K562 (cell line): ENCODE data around the gene SFXN5. TPM values are rescaled to one million over a fixed set of nuclear protein-coding genes. Genes with fewer than 3 reads are reported as not detected.
A peak's percentile ranks its signal among the peaks of the same experiment; 100 is the strongest.

Experiments
- ARID1B ChIP-seq: fragments of 450-650 bp; IDR thresholded peaks from 2 replicates; pipeline ENCODE4 v1.6.1; 2016; ENCODE audit warnings: antibody characterized with exemption, mild to moderate bottlenecking, inconsistent platforms
- ARID4B ChIP-seq: sonication (generic); formaldehyde crosslinking; IDR thresholded peaks from 2 replicates; pipeline ENCODE4 v1.8.0; 2022; ENCODE audit warnings: mild to moderate bottlenecking, missing genetic modification reagents
- ARNT ChIP-seq, 2 experiments: fragments of 450-650 bp; IDR thresholded peaks; 2 replicates each; pipeline ENCODE4 v1.6.1; 2016; ENCODE audit warnings: mild to moderate bottlenecking in 1 of 2
- CBFA2T3 ChIP-seq: fragments of 450-650 bp; IDR thresholded peaks from 2 replicates; pipeline ENCODE4 v1.6.1; 2017
- CBX2 ChIP-seq: fragments of 200-600 bp; sonication (generic); IDR thresholded peaks from one replicate; pipeline ENCODE4 v1.6.1; 2012; ENCODE audit warnings: mild to moderate bottlenecking, low read length, inconsistent platforms; ENCODE audit not compliant: insufficient read depth, poor library complexity, severe bottlenecking
- CREM ChIP-seq: IDR thresholded peaks from 2 replicates; pipeline ENCODE4 v1.6.1; 2014; ENCODE audit warnings: antibody characterized with exemption, low read depth
- DPF2 ChIP-seq: fragments of 450-650 bp; IDR thresholded peaks from 2 replicates; pipeline ENCODE4 v1.6.1; 2016
- MEIS2 ChIP-seq: fragments of 450-650 bp; IDR thresholded peaks from 2 replicates; pipeline ENCODE4 v1.6.1; 2014; ENCODE audit warnings: mild to moderate bottlenecking; ENCODE audit not compliant: partially characterized antibody
- NFRKB ChIP-seq: fragments of 450-650 bp; IDR thresholded peaks from 2 replicates; pipeline ENCODE4 v1.6.1; 2016; ENCODE audit warnings: low read depth
- SMARCB1 ChIP-seq: IDR thresholded peaks from 2 replicates; pipeline ENCODE4 v1.6.1; 2011; ENCODE audit warnings: improper control_type of control experiment, low read depth; ENCODE audit not compliant: insufficient read length
- ZNF24 ChIP-seq: fragments of 450-650 bp; IDR thresholded peaks from 2 replicates; pipeline ENCODE4 v1.6.1; 2016
- ZNF263 ChIP-seq: sonication (generic); formaldehyde crosslinking; IDR thresholded peaks from 2 replicates; pipeline ENCODE4 v1.8.0; 2022; ENCODE audit warnings: mild to moderate bottlenecking, missing genetic modification reagents, borderline replicate concordance
- ZNF347 ChIP-seq: fragments of 450-650 bp; formaldehyde crosslinking; IDR thresholded peaks from 2 replicates; pipeline ENCODE4 v1.4.0; 2020; ENCODE audit warnings: low read depth, mild to moderate bottlenecking, moderate library complexity
- polyA plus RNA-seq, 8 experiments: library from polyadenylated mRNA; depleted of rRNA in 4 of 8; stranded (reverse) in 5 of 8; unstranded in 3 of 8; fragments of >200 nt; fragmentation: Nextera tagmentation in 2 of 8; fragmentation: Illumina TruSeq in 1 of 8; extraction: Ambion mirVana in 2 of 8; extraction: Trizol in 1 of 8; gene quantifications; 2 replicates each; pipeline versions ENCODE4 v1.2.1 to v1.2.3, GENCODE V29; 2011 to 2014; ENCODE audit warnings: inconsistent platforms in 1 of 8, missing spikeins in 1 of 8
- total RNA-seq, 7 experiments: library from RNA; depleted of rRNA in 6 of 7; stranded (reverse); fragments of >200 nt in 6 of 7; fragmentation: Illumina TruSeq in 2 of 7; extraction: Trizol in 2 of 7; gene quantifications; 2 replicates each; pipeline versions ENCODE4 v1.2.1 to v1.2.3, GENCODE V29; 2011 to 2021; ENCODE audit warnings: low replicate concordance in 1 of 7
- TF ChIP-seq, protein P1 (sequence below): fragments of 450-650 bp; IDR thresholded peaks from 2 replicates; pipeline ENCODE4 v1.6.1; 2017; ENCODE audit warnings: mild to moderate bottlenecking, moderate library complexity

Gene SFXN5
- total and polyA plus RNA-seq, 9 of the 15 experiments (the other 6 are each of a cell fraction or from before 2014, with no cell fraction given) = 8.3 to 22.6 (median 16.0) TPM

GRCh38 chr2:73069041-73069854 is 2.3 kb downstream of the SFXN5 start (continued):
- TF ChIP-seq ARID1B = peak; percentile 74
- TF ChIP-seq, protein P1, sequence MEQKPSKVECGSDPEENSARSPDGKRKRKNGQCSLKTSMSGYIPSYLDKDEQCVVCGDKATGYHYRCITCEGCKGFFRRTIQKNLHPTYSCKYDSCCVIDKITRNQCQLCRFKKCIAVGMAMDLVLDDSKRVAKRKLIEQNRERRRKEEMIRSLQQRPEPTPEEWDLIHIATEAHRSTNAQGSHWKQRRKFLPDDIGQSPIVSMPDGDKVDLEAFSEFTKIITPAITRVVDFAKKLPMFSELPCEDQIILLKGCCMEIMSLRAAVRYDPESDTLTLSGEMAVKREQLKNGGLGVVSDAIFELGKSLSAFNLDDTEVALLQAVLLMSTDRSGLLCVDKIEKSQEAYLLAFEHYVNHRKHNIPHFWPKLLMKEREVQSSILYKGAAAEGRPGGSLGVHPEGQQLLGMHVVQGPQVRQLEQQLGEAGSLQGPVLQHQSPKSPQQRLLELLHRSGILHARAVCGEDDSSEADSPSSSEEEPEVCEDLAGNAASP = no peak
- 0 out of 2 replicates have a peak, but pooled peaks have one; percentile 38 for TF ChIP-seq NFRKB
- TF ChIP-seq SMARCB1 = no peak
- TF ChIP-seq CBFA2T3 = peak; percentile 84
- no peak for TF ChIP-seq ZNF347 (CRISPR knock-in tag)
- peak; percentile 20; the same call in 1 of the 2 replicates for TF ChIP-seq ZNF263 (CRISPR knock-in tag)
- TF ChIP-seq CREM = no peak
- peak; percentile 85 for TF ChIP-seq MEIS2
- TF ChIP-seq CBX2 = no peak
- TF ChIP-seq ARNT (IDR thresholded peaks at IDR 0.05) = peak; percentile 43 to 53; a peak in 1 of 4 replicates
- peak; percentile 68 for TF ChIP-seq DPF2
- TF ChIP-seq ZNF24 = no peak
- TF ChIP-seq ARID4B (CRISPR knock-in tag) = 0 out of 2 replicates have a peak, but pooled peaks have one; percentile 14
